H1 (cell line): ENCODE measurements around the gene TANC1. TPM values are rescaled to one million over a fixed set of nuclear protein-coding genes. Genes with fewer than 3 reads are reported as not detected.

Source experiments
- CTCF ChIA-PET: fragments of 300-600 bp; sonication (Branson Sonifier 250); formaldehyde crosslinking; loops from one replicate; lab custom pipeline; 2021; ENCODE audit not compliant: partially characterized antibody; lab: Charles Lee
- POLR2A ChIA-PET: fragments of 300-600 bp; sonication (Branson Sonifier 250); formaldehyde crosslinking; loops from one replicate; lab custom pipeline; 2021; ENCODE audit warnings: inconsistent platforms; ENCODE audit not compliant: partially characterized antibody; lab: Charles Lee
- DNase-seq, 2 experiments: peaks; one replicate each; pipeline versions ENCODE4 v3.0.0 to v3.0.0-alpha.2; 2010 to 2022; ENCODE audit warnings: low spot score in 2 of 2, low read depth in 1 of 2, mixed read lengths in 1 of 2
- FAIRE-seq: peaks from 2 replicates; lab custom pipeline; 2011; peaks lifted over from hg19 to GRCh38; lab: Jason Lieb, UNC
- H2AFZ ChIP-seq: 2 replicates; pipeline ENCODE4 v1.8.1; 2012; ENCODE audit warnings: low read length, inconsistent platforms
- H2AK5ac ChIP-seq: 2 replicates; pipeline ENCODE4 v1.6.1; 2013; ENCODE audit warnings: low read depth, low read length
- H2BK120ac ChIP-seq: replicated peaks from 2 replicates; pipeline ENCODE3; 2013; ENCODE audit warnings: low read depth, low read length, inconsistent platforms
- H2BK12ac ChIP-seq: 2 replicates; pipeline ENCODE4 v1.6.1; 2013; ENCODE audit warnings: low read depth, low read length
- H2BK15ac ChIP-seq: 2 replicates; pipeline ENCODE4 v1.6.1; 2013; ENCODE audit warnings: low read length
- H2BK20ac ChIP-seq: 2 replicates; pipeline ENCODE4 v1.6.1; 2013; ENCODE audit warnings: low read length
- H2BK5ac ChIP-seq: 2 replicates; pipeline ENCODE4 v1.6.1; 2013; ENCODE audit warnings: low read depth, low read length
- H3K14ac ChIP-seq: 2 replicates; pipeline ENCODE4 v1.6.1; 2013; ENCODE audit warnings: inconsistent platforms; ENCODE audit not compliant: insufficient read length
- H3K18ac ChIP-seq: 2 replicates; pipeline ENCODE4 v1.6.1; 2013; ENCODE audit warnings: low read length; ENCODE audit errors: extremely low read depth
- H3K23ac ChIP-seq: 2 replicates; pipeline ENCODE4 v1.6.1; 2013; ENCODE audit warnings: inconsistent platforms; ENCODE audit not compliant: insufficient read length
- H3K23me2 ChIP-seq: 2 replicates; pipeline ENCODE4 v1.6.1; 2013; ENCODE audit warnings: low read depth, low read length
- H3K27ac ChIP-seq: 2 replicates; pipeline ENCODE4 v1.6.1; 2011; ENCODE audit warnings: low read depth, low read length, inconsistent platforms
- H3K27me3 ChIP-seq, 4 experiments: replicated peaks in 1 of 4; 1 replicate in 1 of 4; 2 replicates in 3 of 4; pipeline versions ENCODE4 v1.6.1 to v1.8.1; 2011 to 2013; ENCODE audit warnings: low read length in 3 of 4, mild to moderate bottlenecking in 3 of 4, inconsistent platforms in 2 of 4, mixed read lengths in 2 of 4, moderate library complexity in 1 of 4; ENCODE audit not compliant: control insufficient read depth in 3 of 4, insufficient read depth in 3 of 4; ENCODE audit errors: extremely low read depth in 1 of 4
- H3K36me3 ChIP-seq, 4 experiments: 2 replicates each; pipeline versions ENCODE4 v1.6.1 to v1.8.1; 2011 to 2013; ENCODE audit warnings: mild to moderate bottlenecking in 4 of 4, low read length in 3 of 4, moderate library complexity in 2 of 4, control low read depth in 1 of 4, inconsistent platforms in 1 of 4; ENCODE audit not compliant: insufficient read depth in 4 of 4, control insufficient read depth in 2 of 4
- H3K4ac ChIP-seq: replicated peaks from 2 replicates; pipeline ENCODE3; 2013; ENCODE audit warnings: low read length, low read depth, mixed read lengths, inconsistent platforms; ENCODE audit not compliant: insufficient read length
- H3K4me1 ChIP-seq, 4 experiments: replicated peaks in 1 of 4; 1 replicate in 1 of 4; 2 replicates in 3 of 4; pipeline versions ENCODE4 v1.6.1 to v1.8.1; 2011 to 2013; ENCODE audit warnings: low read length in 3 of 4, inconsistent platforms in 2 of 4, mixed read lengths in 1 of 4; ENCODE audit not compliant: insufficient read depth in 4 of 4, control insufficient read depth in 3 of 4
- H3K4me2 ChIP-seq, 2 experiments: 2 replicates each; pipeline versions ENCODE4 v1.6.1 to v1.8.1; 2011 to 2013; ENCODE audit warnings: low read depth in 2 of 2, low read length in 2 of 2, control low read depth in 1 of 2, inconsistent platforms in 1 of 2, mild to moderate bottlenecking in 1 of 2; ENCODE audit not compliant: insufficient read depth in 1 of 2
- H3K4me3 ChIP-seq, 4 experiments: fragments of 200-600, 300-600 bp in 1 of 4; sonication (generic), shearing (Covaris generic), sonication (Bioruptor Twin) in 1 of 4; 2 replicates each; pipeline versions ENCODE4 v1.5.1 to v1.8.1; 2011 to 2016; ENCODE audit warnings: low read length in 4 of 4, low read depth in 3 of 4, control low read depth in 2 of 4, inconsistent platforms in 2 of 4, mild to moderate bottlenecking in 2 of 4, mixed read lengths in 1 of 4, moderate library complexity in 1 of 4; ENCODE audit not compliant: insufficient read depth in 2 of 4; ENCODE audit errors: extremely low read depth in 1 of 4
- H3K56ac ChIP-seq: replicated peaks from 2 replicates; pipeline ENCODE3; 2013; ENCODE audit warnings: low read depth, mild to moderate bottlenecking, mixed read lengths, low read length, inconsistent platforms; ENCODE audit not compliant: insufficient read length
- H3K79me1 ChIP-seq: 2 replicates; pipeline ENCODE4 v1.6.1; 2013; ENCODE audit warnings: low read depth, low read length, control low read depth
- H3K79me2 ChIP-seq, 2 experiments: 2 replicates each; pipeline versions ENCODE4 v1.6.1 to v1.8.1; 2012 to 2013; ENCODE audit warnings: low read length in 2 of 2, mild to moderate bottlenecking in 2 of 2, inconsistent platforms in 1 of 2; ENCODE audit not compliant: insufficient read depth in 2 of 2, control insufficient read depth in 1 of 2
- H3K9ac ChIP-seq, 4 experiments: replicated peaks in 1 of 4; 1 replicate in 1 of 4; 2 replicates in 3 of 4; pipeline versions ENCODE4 v1.6.1 to v1.8.1; 2011 to 2013; ENCODE audit warnings: low read depth in 3 of 4, low read length in 3 of 4, control low read depth in 2 of 4, mild to moderate bottlenecking in 2 of 4, moderate library complexity in 2 of 4, inconsistent platforms in 1 of 4; ENCODE audit errors: extremely low read depth in 1 of 4
- H3K9me3 ChIP-seq, 2 experiments: 2 replicates each; pipeline versions ENCODE4 v1.6.1 to v1.8.1; 2012 to 2013; ENCODE audit warnings: mild to moderate bottlenecking in 2 of 2, moderate library complexity in 2 of 2, control low read depth in 1 of 2, inconsistent platforms in 1 of 2, low read depth in 1 of 2, low read length in 1 of 2, mixed read lengths in 1 of 2; ENCODE audit not compliant: insufficient read depth in 2 of 2
- H4K20me1 ChIP-seq, 2 experiments: replicated peaks in 1 of 2; 2 replicates each; pipeline versions ENCODE3 to v1.8.1; 2011 to 2013; ENCODE audit warnings: inconsistent platforms in 2 of 2, low read length in 2 of 2, mild to moderate bottlenecking in 1 of 2; ENCODE audit not compliant: insufficient read depth in 2 of 2, control insufficient read depth in 1 of 2
- H4K5ac ChIP-seq: 2 replicates; pipeline ENCODE4 v1.6.1; 2013; ENCODE audit warnings: low read length, low read depth, mixed read lengths, inconsistent platforms; ENCODE audit not compliant: insufficient read length
- H4K8ac ChIP-seq: 2 replicates; pipeline ENCODE4 v1.8.0; 2013; ENCODE audit warnings: mild to moderate bottlenecking, moderate library complexity, low read length, inconsistent platforms; ENCODE audit not compliant: insufficient read depth; ENCODE audit errors: extremely low read depth
- H4K91ac ChIP-seq: replicated peaks from 2 replicates; pipeline ENCODE3; 2013; ENCODE audit warnings: low read length, mixed read lengths, inconsistent platforms; ENCODE audit not compliant: insufficient read length
- HDAC6 ChIP-seq: IDR thresholded peaks from one replicate; pipeline ENCODE4 v1.7.1; 2012; ENCODE audit warnings: low read depth, mild to moderate bottlenecking, inconsistent platforms, low read length, moderate library complexity
- RXRA ChIP-seq: IDR thresholded peaks from 2 replicates; pipeline ENCODE4 v1.6.1; 2011; ENCODE audit warnings: low read depth, mild to moderate bottlenecking, low read length, moderate library complexity; ENCODE audit not compliant: insufficient read depth
- TAF1 ChIP-seq: IDR thresholded peaks from 2 replicates; pipeline ENCODE4 v1.6.1; 2011; ENCODE audit warnings: mild to moderate bottlenecking, low read depth, low read length
- TAF7 ChIP-seq: optimal IDR thresholded peaks from 2 replicates; pipeline ENCODE3; 2011; ENCODE audit warnings: low read depth, mild to moderate bottlenecking, inconsistent platforms, low read length, moderate library complexity, borderline replicate concordance
- TEAD4 ChIP-seq: IDR thresholded peaks from 2 replicates; pipeline ENCODE4 v1.6.1; 2012; ENCODE audit warnings: low read depth, low read length, inconsistent platforms, mixed read lengths
- WGBS, 2 experiments: shearing (Covaris generic) in 1 of 2; methylation state at CpG; one replicate each; pipeline versions ENCODE4 v1.1.6 to v1.1.7; 2013 to 2015; ENCODE audit warnings: low lambda C conversion rate in 2 of 2, mixed read lengths in 2 of 2, inconsistent platforms in 1 of 2, low coverage in 1 of 2, missing lambda C conversion rate in 1 of 2; ENCODE audit not compliant: insufficient replicate concordance in 2 of 2, insufficient coverage in 1 of 2, insufficient read length in 1 of 2; ENCODE audit errors: extremely low coverage in 1 of 2, missing lambda C conversion rate in 1 of 2; 5-methylcytosine and 5-hydroxymethylcytosine counted together
- polyA plus RNA-seq, 7 experiments: library from polyadenylated mRNA; depleted of rRNA in 3 of 7; stranded (reverse) in 5 of 7; unstranded in 2 of 7; fragments of >200 nt in 5 of 7; fragments of 200-250 nt in 2 of 7; gene quantifications; 1 replicate in 5 of 7; 2 replicates in 1 of 7; 4 replicates in 1 of 7; pipeline versions ENCODE4 v1.2.1 to v1.2.3, GENCODE V29; 2011 to 2013; ENCODE audit warnings: missing spikeins in 2 of 7, mixed read lengths in 2 of 7
- total RNA-seq: library from RNA; stranded (reverse); fragmentation: NEBNext Ultra II Directional; extraction: Animal tissue kit (Norgen Biotek cat#: 25700); gene quantifications from 2 replicates; pipeline ENCODE4 v1.2.1, GENCODE V29; 2021

Gene TANC1
- total and polyA plus RNA-seq, 2 of the 8 experiments (the other 6 are each of a cell fraction or from before 2014, with no cell fraction given) = 4.1 to 7.6 TPM

GRCh38 chr2:159249990-159250715, 281.7 kb downstream of the TANC1 start:
- POLR2A ChIA-PET = interaction anchor here (1.4 kb wide), 1 partner anchor 10 kb away, joined by 3 read pairs; no protein-coding TSS in a partner anchor
- Histone ChIP-seq H3K4me3 (no peak overlapping the region), H3K79me1 (no peaks in the 10 kb centered on the region), H3K9me3 (no peaks in the 10 kb centered on the region), H3K79me2 (no peaks in the 10 kb centered on the region), H4K20me1 (peaks cover 1% of the 10 kb centered on the region in 2 experiments), H2BK5ac (no peak overlapping the region), H4K5ac (no peak overlapping the region), H2BK20ac (no peak overlapping the region), H3K4ac (no peak overlapping the region), H3K27me3 (peaks cover 0 to 1% (median 0%) of the 10 kb centered on the region in 4 experiments; a peak in 1 of 7 replicates), H2AFZ (no peak overlapping the region)
- DNase-seq (no peak), FAIRE-seq (no peak)
- TF ChIP-seq TEAD4 = no peak
- TF ChIP-seq HDAC6 = no peak
- TF ChIP-seq TAF7 = no peak
- TF ChIP-seq TAF1 = no peak
- TF ChIP-seq RXRA = no peak
- TF ChIP-seq, all 59 proteins: peak for 0
- CTCF ChIA-PET = interaction anchor here (0.9 kb wide), 1 partner anchor 41 kb away, joined by 3 read pairs; no protein-coding TSS in a partner anchor
- no peak overlapping the region for H3K18ac ChIP-seq
- H2BK120ac ChIP-seq = no peak overlapping the region
- H3K36me3 ChIP-seq = no peaks in the 10 kb centered on the region
- no peak overlapping the region for H2BK12ac ChIP-seq
- H3K4me2 ChIP-seq = no peak overlapping the region
- no peak overlapping the region for H2AK5ac ChIP-seq
- no peak overlapping the region for H3K56ac ChIP-seq
- 84 to 100% methylated on average over 1 to 4 of the region's 7 CpGs for WGBS, 2 experiments
- no peak overlapping the region for H2BK15ac ChIP-seq
- no peak overlapping the region for H4K8ac ChIP-seq
- no peaks in the 10 kb centered on the region for H3K4me1 ChIP-seq
- H3K14ac ChIP-seq = no peak overlapping the region
- H3K23ac ChIP-seq = no peak overlapping the region
- no peak overlapping the region for H4K91ac ChIP-seq
- H3K27ac ChIP-seq = no peak overlapping the region
- no peak overlapping the region for H3K9ac ChIP-seq
- H3K23me2 ChIP-seq = no peaks in the 10 kb centered on the region
